H9 (cell line): ENCODE measurements around the gene IFFO2. TPM values are rescaled to one million over a fixed set of nuclear protein-coding genes. Genes with fewer than 3 reads are reported as not detected.

Source experiments
- DNase-seq: peaks from one replicate; pipeline ENCODE4 v3.0.0-alpha.2; 2017
- H2AFZ ChIP-seq: one replicate; pipeline ENCODE4 v1.6.1; 2013; ENCODE audit warnings: mild to moderate bottlenecking, low read length, control low read depth, moderate library complexity
- H2AK5ac ChIP-seq: 2 replicates; pipeline ENCODE4 v1.6.1; 2013; ENCODE audit warnings: low read length, control low read depth, mixed read lengths; ENCODE audit not compliant: insufficient read length
- H2BK120ac ChIP-seq: one replicate; pipeline ENCODE4 v1.6.1; 2013; ENCODE audit warnings: low read depth, mild to moderate bottlenecking, low read length, control low read depth, inconsistent platforms; ENCODE audit not compliant: poor library complexity, severe bottlenecking
- H2BK12ac ChIP-seq: 2 replicates; pipeline ENCODE4 v1.6.1; 2013; ENCODE audit warnings: low read length, control low read depth, mixed read lengths, low read depth; ENCODE audit not compliant: insufficient read length
- H2BK15ac ChIP-seq: 2 replicates; pipeline ENCODE4 v1.6.1; 2013; ENCODE audit warnings: low read depth, low read length, control low read depth
- H2BK20ac ChIP-seq: one replicate; pipeline ENCODE4 v1.6.1; 2013; ENCODE audit warnings: low read depth, mild to moderate bottlenecking, low read length, control low read depth, inconsistent platforms; ENCODE audit not compliant: poor library complexity, severe bottlenecking
- H2BK5ac ChIP-seq: 2 replicates; pipeline ENCODE4 v1.6.1; 2013; ENCODE audit warnings: low read length, control low read depth, mixed read lengths; ENCODE audit not compliant: insufficient read length
- H3K14ac ChIP-seq: 2 replicates; pipeline ENCODE4 v1.6.1; 2013; ENCODE audit warnings: low read length, control low read depth; ENCODE audit not compliant: insufficient read depth
- H3K18ac ChIP-seq: 2 replicates; pipeline ENCODE4 v1.6.1; 2013; ENCODE audit warnings: low read depth, mild to moderate bottlenecking, mixed read lengths, low read length, control low read depth; ENCODE audit not compliant: insufficient read length
- H3K23ac ChIP-seq: 2 replicates; pipeline ENCODE4 v1.6.1; 2013; ENCODE audit warnings: low read length, control low read depth, mixed read lengths, low read depth; ENCODE audit not compliant: insufficient read length
- H3K23me2 ChIP-seq: 2 replicates; pipeline ENCODE4 v1.6.1; 2013; ENCODE audit warnings: low read depth, mild to moderate bottlenecking, mixed read lengths, low read length, control low read depth; ENCODE audit not compliant: insufficient read length, poor library complexity, severe bottlenecking
- H3K27ac ChIP-seq: 2 replicates; pipeline ENCODE4 v1.5.1; 2013; ENCODE audit warnings: low read length, control low read depth, mixed read lengths, low read depth; ENCODE audit not compliant: insufficient read length
- H3K27me3 ChIP-seq: 2 replicates; pipeline ENCODE4 v1.6.1; 2013; ENCODE audit warnings: low read length, control low read depth, inconsistent platforms; ENCODE audit not compliant: insufficient read depth
- H3K4ac ChIP-seq: 2 replicates; pipeline ENCODE4 v1.6.1; 2013; ENCODE audit warnings: low read depth, mild to moderate bottlenecking, control low read depth, inconsistent platforms, low read length, moderate library complexity
- H3K4me1 ChIP-seq: 2 replicates; pipeline ENCODE4 v1.6.1; 2013; ENCODE audit warnings: low read length, control low read depth, inconsistent platforms; ENCODE audit not compliant: insufficient read depth
- H3K4me2 ChIP-seq: 2 replicates; pipeline ENCODE4 v1.6.1; 2013; ENCODE audit warnings: low read length, control low read depth, mixed read lengths; ENCODE audit not compliant: insufficient read length, insufficient read depth
- H3K56ac ChIP-seq: 2 replicates; pipeline ENCODE4 v1.6.1; 2013; ENCODE audit warnings: low read depth, mild to moderate bottlenecking, mixed read lengths, low read length, control low read depth; ENCODE audit not compliant: insufficient read length
- H3K79me1 ChIP-seq: 2 replicates; pipeline ENCODE4 v1.6.1; 2013; ENCODE audit warnings: low read depth, mild to moderate bottlenecking, moderate library complexity, low read length, control low read depth, inconsistent platforms; ENCODE audit not compliant: insufficient read depth, poor library complexity, severe bottlenecking
- H3K79me2 ChIP-seq: 2 replicates; pipeline ENCODE4 v1.6.1; 2013; ENCODE audit warnings: low read length, control low read depth, inconsistent platforms; ENCODE audit not compliant: insufficient read depth
- H3K9ac ChIP-seq: 2 replicates; pipeline ENCODE4 v1.6.1; 2013; ENCODE audit warnings: low read length, control low read depth, mixed read lengths; ENCODE audit not compliant: insufficient read length; ENCODE audit errors: extremely low read depth
- H3K9me3 ChIP-seq: one replicate; pipeline ENCODE4 v1.6.1; 2013; ENCODE audit warnings: low read depth, low read length, inconsistent platforms; ENCODE audit not compliant: control insufficient read depth
- H3T11ph ChIP-seq: one replicate; pipeline ENCODE4 v1.6.1; 2013; ENCODE audit warnings: mild to moderate bottlenecking, low read length, control low read depth, inconsistent platforms
- H4K20me1 ChIP-seq: one replicate; pipeline ENCODE4 v1.6.1; 2013; ENCODE audit not compliant: control insufficient read depth, insufficient read length, insufficient read depth
- H4K5ac ChIP-seq: 2 replicates; pipeline ENCODE4 v1.6.1; 2013; ENCODE audit warnings: low read depth, mild to moderate bottlenecking, mixed read lengths, low read length, control low read depth; ENCODE audit not compliant: insufficient read length
- H4K8ac ChIP-seq: replicated peaks from 2 replicates; pipeline ENCODE4 v1.6.1; 2013; ENCODE audit warnings: low read length, control low read depth, mixed read lengths, low read depth; ENCODE audit not compliant: insufficient read length
- H4K91ac ChIP-seq: 2 replicates; pipeline ENCODE4 v1.6.1; 2013; ENCODE audit warnings: low read depth, mild to moderate bottlenecking, moderate library complexity, mixed read lengths, low read length, control low read depth; ENCODE audit not compliant: insufficient read length
- H3K27ac Mint-ChIP-seq, 3 experiments: 2 replicates in 2 of 3; 3 replicates in 1 of 3; pipeline ENCODE4 v1.8.0; 2020 to 2021; ENCODE audit warnings: mixed read lengths in 3 of 3, mild to moderate bottlenecking in 1 of 3, moderate library complexity in 1 of 3
- H3K27me3 Mint-ChIP-seq: 2 replicates; pipeline ENCODE4 v1.8.0; 2021; ENCODE audit warnings: low read depth, mild to moderate bottlenecking, moderate library complexity, mixed read lengths
- H3K36me3 Mint-ChIP-seq, 3 experiments: 2 replicates in 2 of 3; 3 replicates in 1 of 3; pipeline ENCODE4 v1.8.0; 2020 to 2021; ENCODE audit warnings: low read depth in 3 of 3, mixed read lengths in 3 of 3; ENCODE audit not compliant: insufficient read depth in 1 of 3
- H3K4me1 Mint-ChIP-seq, 2 experiments: 2 replicates each; pipeline ENCODE4 v1.8.0; 2020; ENCODE audit warnings: mixed read lengths in 2 of 2
- H3K4me3 Mint-ChIP-seq, 2 experiments: 2 replicates in 1 of 2; 3 replicates in 1 of 2; pipeline ENCODE4 v1.8.0; 2020 to 2021; ENCODE audit warnings: mild to moderate bottlenecking in 2 of 2, mixed read lengths in 2 of 2, moderate library complexity in 1 of 2
- H3K9me3 Mint-ChIP-seq, 2 experiments: 2 replicates in 1 of 2; 3 replicates in 1 of 2; pipeline ENCODE4 v1.8.0; 2020; ENCODE audit warnings: mild to moderate bottlenecking in 2 of 2, mixed read lengths in 2 of 2, moderate library complexity in 1 of 2
- WGBS: extraction: QIAGEN DNeasy Blood & Tissue Kit; methylation state at CpG from one replicate; pipeline ENCODE4 v1.1.7; 2013; ENCODE audit warnings: missing lambda C conversion rate, low lambda C conversion rate, mixed read lengths; ENCODE audit not compliant: insufficient read length; ENCODE audit errors: extremely low coverage; 5-methylcytosine and 5-hydroxymethylcytosine counted together
- total RNA-seq: library from RNA; stranded (reverse); gene quantifications from 2 replicates; pipeline ENCODE4 v1.2.1, GENCODE V29; 2021
- TF ChIP-seq, protein P1 (sequence below): fragments of 200-600 bp; sonication (generic); conservative IDR thresholded peaks from 3 replicates; pipeline ENCODE4 v1.8.0; 2021; ENCODE audit warnings: antibody characterized with exemption, mild to moderate bottlenecking

The IFFO2 gene
- total RNA-seq, 1 experiment from 2014 or later = 3.6 TPM

DNA sequence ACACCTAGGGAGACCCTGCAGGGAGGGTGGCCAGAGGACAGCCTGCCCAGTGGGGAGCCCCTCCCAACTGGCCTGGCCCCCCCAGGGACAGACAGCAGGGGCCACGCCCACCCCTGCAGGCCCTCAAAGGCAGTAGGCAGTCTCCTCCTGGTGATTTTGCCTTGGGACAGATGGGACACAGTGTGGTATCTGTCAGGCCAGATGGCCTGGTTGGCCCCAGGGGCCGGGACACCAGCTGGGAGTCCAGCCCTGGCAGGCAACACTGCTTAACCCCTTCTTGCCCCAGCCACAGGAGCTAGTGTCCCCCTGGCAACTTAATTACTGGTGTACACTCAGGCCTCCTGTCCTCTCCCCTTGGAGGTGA, 17.8 kb downstream of the IFFO2 start:
- Histone ChIP-seq H2BK5ac (no peak overlapping the region), H3K4ac (no peak overlapping the region), H2AFZ (no peak overlapping the region), H3K14ac (no peak overlapping the region), H4K8ac (no peak overlapping the region), H3K27ac (no peak overlapping the region), H3K23ac (no peak overlapping the region), H3K18ac (no peak overlapping the region), H3K56ac (no peak overlapping the region), H2BK20ac (no peak overlapping the region), H4K20me1 (no peaks in the 10 kb centered on the region), H3K9me3 (no peaks in the 10 kb centered on the region), H3K23me2 (no peaks in the 10 kb centered on the region), H2BK12ac (no peak overlapping the region), H3T11ph (no peak overlapping the region), H3K4me2 (no peak overlapping the region), H2AK5ac (no peak overlapping the region), H3K4me1 (peaks cover 3% of the 10 kb centered on the region; the same call in 1 of the 2 replicates), H3K79me1 (no peaks in the 10 kb centered on the region), H4K91ac (no peak overlapping the region), H2BK15ac (no peak overlapping the region), H2BK120ac (no peak overlapping the region), H3K79me2 (no peaks in the 10 kb centered on the region), H3K27me3 (no peaks in the 10 kb centered on the region), H3K9ac (no peak overlapping the region), H4K5ac (no peak overlapping the region)
- TF ChIP-seq, protein P1, sequence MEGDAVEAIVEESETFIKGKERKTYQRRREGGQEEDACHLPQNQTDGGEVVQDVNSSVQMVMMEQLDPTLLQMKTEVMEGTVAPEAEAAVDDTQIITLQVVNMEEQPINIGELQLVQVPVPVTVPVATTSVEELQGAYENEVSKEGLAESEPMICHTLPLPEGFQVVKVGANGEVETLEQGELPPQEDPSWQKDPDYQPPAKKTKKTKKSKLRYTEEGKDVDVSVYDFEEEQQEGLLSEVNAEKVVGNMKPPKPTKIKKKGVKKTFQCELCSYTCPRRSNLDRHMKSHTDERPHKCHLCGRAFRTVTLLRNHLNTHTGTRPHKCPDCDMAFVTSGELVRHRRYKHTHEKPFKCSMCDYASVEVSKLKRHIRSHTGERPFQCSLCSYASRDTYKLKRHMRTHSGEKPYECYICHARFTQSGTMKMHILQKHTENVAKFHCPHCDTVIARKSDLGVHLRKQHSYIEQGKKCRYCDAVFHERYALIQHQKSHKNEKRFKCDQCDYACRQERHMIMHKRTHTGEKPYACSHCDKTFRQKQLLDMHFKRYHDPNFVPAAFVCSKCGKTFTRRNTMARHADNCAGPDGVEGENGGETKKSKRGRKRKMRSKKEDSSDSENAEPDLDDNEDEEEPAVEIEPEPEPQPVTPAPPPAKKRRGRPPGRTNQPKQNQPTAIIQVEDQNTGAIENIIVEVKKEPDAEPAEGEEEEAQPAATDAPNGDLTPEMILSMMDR = no peak
- Mint-ChIP-seq H3K36me3 (no peaks in the 10 kb centered on the region; a peak in 1 of 7 replicates), H3K27me3 (no peaks in the 10 kb centered on the region; the same call in 1 of the 2 replicates), H3K4me3 (no peak overlapping the region), H3K27ac (no peak overlapping the region), H3K4me1 (peaks cover 51 to 62% of the 10 kb centered on the region in 2 experiments), H3K9me3 (no peaks in the 10 kb centered on the region; a peak in 2 of 5 replicates)
- no CpG with 5 or more reads among the region's 2 CpGs for WGBS
- no peak for DNase-seq
